HepG2 (cell line): ENCODE results near the gene MARK2. TPM values are rescaled to one million over a fixed set of nuclear protein-coding genes. Genes with fewer than 3 reads are reported as not detected.

ENCODE experiments used
- ARNT2 ChIP-seq: sonication (generic); formaldehyde crosslinking; IDR thresholded peaks from 2 replicates; pipeline ENCODE4 v1.8.0; 2022; ENCODE audit warnings: mild to moderate bottlenecking, low read depth, missing genetic modification reagents, moderate library complexity
- BHLHE40 ChIP-seq: IDR thresholded peaks from 2 replicates; pipeline ENCODE4 v1.6.1; 2011; ENCODE audit warnings: low read length, improper control_type of control experiment
- CTCF ChIP-seq: sonication (generic); formaldehyde crosslinking; IDR thresholded peaks from 2 replicates; pipeline ENCODE4 v1.5.0; 2020; ENCODE audit warnings: mild to moderate bottlenecking, missing genetic modification reagents, moderate library complexity
- HDAC1 ChIP-seq: sonication (generic); formaldehyde crosslinking; IDR thresholded peaks from 2 replicates; pipeline ENCODE4 v1.5.1; 2020; ENCODE audit warnings: mild to moderate bottlenecking, missing genetic modification reagents
- HHEX ChIP-seq: IDR thresholded peaks from 2 replicates; pipeline ENCODE4 v1.6.1; 2016; ENCODE audit warnings: control low read depth
- HNRNPH1 ChIP-seq: fragments of 200-400 bp; formaldehyde crosslinking; optimal IDR thresholded peaks from 2 replicates; pipeline ENCODE3; 2017; ENCODE audit warnings: mild to moderate bottlenecking, low read depth, low read length
- HNRNPUL1 ChIP-seq: fragments of 200-400 bp; formaldehyde crosslinking; IDR thresholded peaks from 2 replicates; pipeline ENCODE4 v1.6.1; 2017; ENCODE audit warnings: low read depth, mild to moderate bottlenecking, low read length, moderate library complexity
- HOXA3 ChIP-seq: sonication (generic); formaldehyde crosslinking; IDR thresholded peaks from 2 replicates; pipeline ENCODE4 v1.5.0; 2020; ENCODE audit warnings: missing genetic modification reagents
- MAFK ChIP-seq, 2 experiments: IDR thresholded peaks in 1 of 2; conservative IDR thresholded peaks in 1 of 2; 2 replicates each; pipeline ENCODE4 v1.6.1; 2011; ENCODE audit warnings: improper control_type of control experiment in 2 of 2, low read length in 2 of 2
- MBNL3 ChIP-seq: fragments of 250-450 bp; sonication (Bioruptor Pico); conservative IDR thresholded peaks from 2 replicates; pipeline ENCODE4 v1.8.0; 2022; ENCODE audit warnings: mild to moderate bottlenecking, inconsistent platforms
- MIER3 ChIP-seq: IDR thresholded peaks from 2 replicates; pipeline ENCODE4 v1.6.1; 2016; ENCODE audit warnings: missing compliant biosample characterization, borderline replicate concordance
- MXD4 ChIP-seq: IDR thresholded peaks from 2 replicates; pipeline ENCODE4 v1.6.1; 2016; ENCODE audit warnings: mild to moderate bottlenecking, missing biosample characterization, missing genetic modification reagents
- PITX1 ChIP-seq: sonication (generic); formaldehyde crosslinking; IDR thresholded peaks from 2 replicates; pipeline ENCODE4 v1.5.1; 2020; ENCODE audit warnings: mild to moderate bottlenecking, missing genetic modification reagents
- POGZ ChIP-seq: sonication (generic); formaldehyde crosslinking; IDR thresholded peaks from 2 replicates; pipeline ENCODE4 v1.4.0; 2020; ENCODE audit warnings: mild to moderate bottlenecking, missing genetic modification reagents
- POLR2A ChIP-seq, 2 experiments: IDR thresholded peaks; 2 replicates each; pipeline ENCODE4 v1.6.1; 2011; ENCODE audit warnings: low read depth in 2 of 2, low read length in 2 of 2, mild to moderate bottlenecking in 1 of 2, moderate library complexity in 1 of 2; ENCODE audit not compliant: insufficient read depth in 1 of 2
- RBM39 ChIP-seq: fragments of 200-400 bp; formaldehyde crosslinking; IDR thresholded peaks from one replicate; pipeline ENCODE4 v1.6.1; 2018; ENCODE audit warnings: antibody characterized with exemption, mild to moderate bottlenecking, low read depth, low read length; ENCODE audit not compliant: poor library complexity, severe bottlenecking
- SETDB1 ChIP-seq: sonication (generic); formaldehyde crosslinking; IDR thresholded peaks from 2 replicates; pipeline ENCODE4 v1.5.1; 2020; ENCODE audit warnings: missing genetic modification reagents, mild to moderate bottlenecking, borderline replicate concordance
- TEAD3 ChIP-seq: optimal IDR thresholded peaks from 2 replicates; pipeline ENCODE3; 2016; ENCODE audit warnings: borderline replicate concordance
- TFDP2 ChIP-seq: sonication (generic); formaldehyde crosslinking; IDR thresholded peaks from 2 replicates; pipeline ENCODE4 v1.4.0; 2020; ENCODE audit warnings: missing genetic modification reagents
- ZFP90 ChIP-seq: sonication (generic); formaldehyde crosslinking; IDR thresholded peaks from 2 replicates; pipeline ENCODE4 v1.8.0; 2022; ENCODE audit warnings: missing genetic modification reagents, mild to moderate bottlenecking, inconsistent platforms, borderline replicate concordance
- ZNF550 ChIP-seq: sonication (generic); formaldehyde crosslinking; IDR thresholded peaks from 2 replicates; pipeline ENCODE4 v1.4.0; 2020; ENCODE audit warnings: mild to moderate bottlenecking, missing genetic modification reagents, borderline replicate concordance
- ZNF709 ChIP-seq: sonication (generic); formaldehyde crosslinking; IDR thresholded peaks from 2 replicates; pipeline ENCODE4 v1.5.0; 2020; ENCODE audit warnings: mild to moderate bottlenecking, missing genetic modification reagents
- ZNF740 ChIP-seq: sonication (generic); formaldehyde crosslinking; IDR thresholded peaks from 2 replicates; pipeline ENCODE4 v1.4.0; 2020; ENCODE audit warnings: missing genetic modification reagents
- ZNF768 ChIP-seq: sonication (generic); formaldehyde crosslinking; IDR thresholded peaks from 2 replicates; pipeline ENCODE4 v1.4.0; 2020; ENCODE audit warnings: missing genetic modification reagents
- polyA plus RNA-seq, 8 experiments: library from polyadenylated mRNA; depleted of rRNA in 3 of 8; stranded (reverse) in 7 of 8; unstranded in 1 of 8; fragments of >200 nt; fragmentation: Illumina TruSeq in 4 of 8; extraction: Trizol in 4 of 8; gene quantifications; 2 replicates each; pipeline versions ENCODE4 v1.2.1 to v1.2.3, GENCODE V29; 2011 to 2016; ENCODE audit warnings: low read depth in 4 of 8, missing spikeins in 1 of 8, mixed read lengths in 1 of 8; ENCODE audit not compliant: insufficient read depth in 1 of 8
- total RNA-seq, 5 experiments: library from RNA; depleted of rRNA; stranded (reverse); fragments of >200 nt; fragmentation: Illumina TruSeq; extraction: Trizol; gene quantifications; 2 replicates each; pipeline ENCODE4 v1.2.3, GENCODE V29; 2016; ENCODE audit warnings: low read depth in 1 of 5

MARK2 gene
- total and polyA plus RNA-seq, 2 of the 13 experiments (the other 11 are each of a cell fraction or from before 2014, with no cell fraction given): 13.5 to 13.9 TPM

GRCh38 chr11:63938479-63939396 is 99.8 kb downstream of the MARK2 start, which contains the start of gene NAA40 (continued):
- no peak for TF ChIP-seq HNRNPH1
- no peak for TF ChIP-seq MAFK (conservative IDR thresholded peaks at IDR 0.05 in 1 of 2, IDR thresholded peaks at IDR 0.05 in 1 of 2; ENCODE audit: low read length in 2 of 2)
- peak; percentile 94 for TF ChIP-seq MXD4
- peak; percentile 50 for TF ChIP-seq CTCF
- TF ChIP-seq BHLHE40: peak; percentile 77
- peak; percentile 17; the same call in 1 of the 2 replicates for TF ChIP-seq ZNF768 (CRISPR knock-in tag)
- no peak for TF ChIP-seq ZNF709
- TF ChIP-seq MBNL3 (CRISPR knock-in tag): no peak
- TF ChIP-seq TFDP2: peak; percentile 76
- no peak for TF ChIP-seq PITX1 (CRISPR knock-in tag)
- peak; percentile 45 to 63; a peak in 3 of 4 replicates for TF ChIP-seq POLR2A (IDR thresholded peaks at IDR 0.05; ENCODE audit: insufficient read depth in 1 of 2, low read depth in 2 of 2, low read length in 2 of 2)
- no peak; the same call in 1 of the 2 replicates for TF ChIP-seq POGZ (CRISPR knock-in tag)
- peak; percentile 22; the same call in 1 of the 2 replicates for TF ChIP-seq MIER3
- TF ChIP-seq HOXA3 (CRISPR knock-in tag): peak; percentile 93
- no peak for TF ChIP-seq HNRNPUL1
- peak; percentile 91 for TF ChIP-seq ZNF740 (CRISPR knock-in tag)
- peak; percentile 32 for TF ChIP-seq RBM39
- no peak; the same call in 1 of the 2 replicates for TF ChIP-seq ZFP90 (CRISPR knock-in tag)
- TF ChIP-seq HHEX (CRISPR knock-in tag): no peak
- no peak for TF ChIP-seq ARNT2 (CRISPR knock-in tag)
- TF ChIP-seq ZNF550: no peak
- peak; percentile 85 for TF ChIP-seq HDAC1 (CRISPR knock-in tag)
- TF ChIP-seq SETDB1 (CRISPR knock-in tag): no peak
- peak; percentile 36 for TF ChIP-seq TEAD3 (CRISPR knock-in tag)
